GM12891 (cell line): Measurements from ENCODE around the gene RAPGEF5.

Experiments
- PAX5 ChIP-seq: IDR thresholded peaks from 2 replicates; pipeline ENCODE4 v1.6.1; 2011; ENCODE audit warnings: low read length, moderate library complexity, mild to moderate bottlenecking; ENCODE audit not compliant: insufficient read depth, severe bottlenecking
- POLR2A ChIP-seq: IDR thresholded peaks from 2 replicates; pipeline ENCODE4 v1.6.1; 2011; ENCODE audit warnings: low read depth, low read length, control low read depth
- POLR2AphosphoS5 ChIP-seq: IDR thresholded peaks from 2 replicates; pipeline ENCODE4 v1.6.1; 2011; ENCODE audit warnings: low read depth, low read length, control low read depth
- POU2F2 ChIP-seq: IDR thresholded peaks from 2 replicates; pipeline ENCODE4 v1.6.1; 2011; ENCODE audit warnings: low read depth, mild to moderate bottlenecking, control low read depth, low read length, moderate library complexity
- SPI1 ChIP-seq: IDR thresholded peaks from 2 replicates; pipeline ENCODE4 v1.6.1; 2011; ENCODE audit warnings: low read depth, low read length, control low read depth
- TAF1 ChIP-seq: IDR thresholded peaks from 2 replicates; pipeline ENCODE4 v1.6.1; 2011; ENCODE audit warnings: low read depth, low read length, control low read depth

GRCh38 chr7:22205631-22206030 is 151.3 kb downstream of the RAPGEF5 start:
- TF ChIP-seq TAF1: no peak
- no peak for TF ChIP-seq POLR2A
- TF ChIP-seq POU2F2: no peak
- TF ChIP-seq POLR2AphosphoS5: no peak
- no peak for TF ChIP-seq SPI1
- no peak for TF ChIP-seq PAX5
